Hepatocyte (in vitro differentiated cells): Measurements from ENCODE around the gene EVI5L.

Experiments used
- EZH2 ChIP-seq: fragments of 200-600 bp; sonication (generic); IDR thresholded peaks from 2 replicates; pipeline ENCODE4 v1.6.1; 2016; ENCODE audit warnings: antibody characterized with exemption, mild to moderate bottlenecking, borderline replicate concordance
- TF ChIP-seq, protein P1 (sequence below): fragments of 200-600 bp; sonication (generic); IDR thresholded peaks from 2 replicates; pipeline ENCODE4 v1.5.1; 2016; ENCODE audit warnings: antibody characterized with exemption, mild to moderate bottlenecking; ENCODE audit not compliant: poor library complexity

DNA sequence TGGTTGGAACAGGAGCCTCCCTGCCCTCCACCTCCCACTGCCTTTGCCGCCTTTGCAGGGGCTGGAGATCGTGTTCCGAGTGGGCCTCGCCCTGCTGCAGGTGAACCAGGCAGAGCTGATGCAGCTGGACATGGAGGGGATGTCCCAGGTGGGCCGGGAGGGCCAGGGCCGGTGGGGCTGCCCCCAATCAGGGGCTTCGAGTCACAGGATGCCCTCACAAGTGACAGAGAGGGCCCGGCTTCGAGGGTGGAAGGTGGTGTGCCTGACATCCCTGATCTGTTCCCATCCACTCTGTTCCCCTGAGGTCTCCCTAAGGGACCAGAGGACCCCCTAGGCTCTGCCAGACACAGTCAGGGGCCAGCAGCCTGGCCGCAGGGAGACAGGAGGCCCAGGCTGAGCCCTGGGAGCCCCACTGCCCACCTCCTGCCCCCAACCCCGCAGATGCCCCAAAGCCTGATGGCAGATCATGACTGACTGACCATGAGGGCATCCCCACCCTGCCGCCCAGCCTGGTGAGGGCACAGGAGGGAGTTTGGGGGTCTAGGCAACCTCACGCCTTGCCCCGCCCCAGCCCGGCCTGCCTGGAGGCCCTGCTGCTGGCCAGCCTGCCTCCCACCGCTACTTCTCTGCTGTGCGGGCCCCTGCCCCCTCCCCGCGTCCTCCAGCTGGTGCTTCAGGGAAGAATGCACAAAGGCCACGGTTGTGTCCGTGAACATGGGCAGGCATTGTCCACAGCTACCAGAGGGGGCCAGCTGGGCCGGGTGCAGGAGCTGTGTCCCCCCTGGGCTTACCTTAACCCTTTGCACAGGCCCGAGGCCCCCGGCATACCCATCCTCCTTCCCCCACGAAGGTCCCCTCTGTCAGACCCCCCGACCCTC is 21.8 kb downstream of the EVI5L start:
- TF ChIP-seq EZH2: no peak
- TF ChIP-seq, protein P1, sequence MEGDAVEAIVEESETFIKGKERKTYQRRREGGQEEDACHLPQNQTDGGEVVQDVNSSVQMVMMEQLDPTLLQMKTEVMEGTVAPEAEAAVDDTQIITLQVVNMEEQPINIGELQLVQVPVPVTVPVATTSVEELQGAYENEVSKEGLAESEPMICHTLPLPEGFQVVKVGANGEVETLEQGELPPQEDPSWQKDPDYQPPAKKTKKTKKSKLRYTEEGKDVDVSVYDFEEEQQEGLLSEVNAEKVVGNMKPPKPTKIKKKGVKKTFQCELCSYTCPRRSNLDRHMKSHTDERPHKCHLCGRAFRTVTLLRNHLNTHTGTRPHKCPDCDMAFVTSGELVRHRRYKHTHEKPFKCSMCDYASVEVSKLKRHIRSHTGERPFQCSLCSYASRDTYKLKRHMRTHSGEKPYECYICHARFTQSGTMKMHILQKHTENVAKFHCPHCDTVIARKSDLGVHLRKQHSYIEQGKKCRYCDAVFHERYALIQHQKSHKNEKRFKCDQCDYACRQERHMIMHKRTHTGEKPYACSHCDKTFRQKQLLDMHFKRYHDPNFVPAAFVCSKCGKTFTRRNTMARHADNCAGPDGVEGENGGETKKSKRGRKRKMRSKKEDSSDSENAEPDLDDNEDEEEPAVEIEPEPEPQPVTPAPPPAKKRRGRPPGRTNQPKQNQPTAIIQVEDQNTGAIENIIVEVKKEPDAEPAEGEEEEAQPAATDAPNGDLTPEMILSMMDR: no peak
